ENCODE results near the gene CPT2. TPM values are rescaled to one million over a fixed set of nuclear protein-coding genes. Genes with fewer than 3 reads are reported as not detected.

Gene CPT2
- total RNA-seq (2021): 17.0 and 18.7 TPM in 2 replicates
- Bru-seq, nascent RNA: percentile 69 among the genes with signal in this experiment
- BruChase-seq, experiment 1, labeled RNA remaining after a 2-hour chase: percentile 64 among the genes with signal in this experiment
- percentile 57 among the genes with signal in this experiment for BruChase-seq, experiment 2, labeled RNA remaining after a 6-hour chase
- long read RNA-seq, full-length matches to known transcripts: 51 of 52 reads
- long read RNA-seq, partial matches to known transcripts: 0 of 52 reads
- long read RNA-seq, other reads (novel, unspliced or antisense): 1 of 52 reads

DNA sequence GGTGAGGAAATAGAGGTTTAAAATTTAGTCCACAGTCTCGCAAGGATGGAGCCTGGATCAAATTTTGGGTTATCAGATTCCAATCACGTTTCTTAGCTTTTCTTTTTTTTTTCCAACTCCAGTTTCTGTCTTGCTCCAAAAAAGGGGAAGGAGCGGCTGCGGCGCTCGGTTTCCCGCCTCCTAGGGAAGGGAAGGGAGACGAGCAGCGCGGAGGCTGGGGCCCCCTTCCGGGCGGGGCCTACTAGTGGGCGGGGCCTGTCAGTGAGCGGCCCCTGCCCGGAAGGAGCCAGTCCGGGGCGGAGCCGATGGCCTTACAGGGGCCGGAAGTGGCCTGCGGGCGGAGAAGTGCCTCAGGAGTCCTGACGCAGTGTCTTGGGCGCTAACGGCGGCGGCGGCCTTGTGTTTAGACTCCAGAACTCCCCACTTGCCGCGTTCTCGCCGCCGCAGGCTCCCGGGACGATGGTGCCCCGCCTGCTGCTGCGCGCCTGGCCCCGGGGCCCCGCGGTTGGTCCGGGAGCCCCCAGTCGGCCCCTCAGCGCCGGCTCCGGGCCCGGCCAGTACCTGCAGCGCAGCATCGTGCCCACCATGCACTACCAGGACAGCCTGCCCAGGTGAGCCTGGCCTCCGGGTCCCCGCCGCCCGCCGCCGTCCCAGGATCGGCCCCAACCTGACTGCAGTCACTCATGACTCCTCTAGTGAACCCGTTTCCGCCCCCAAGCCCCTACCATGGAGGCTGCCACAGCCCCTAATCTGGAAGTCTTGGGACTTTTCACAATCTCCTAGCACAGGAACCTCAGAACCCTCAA, at the start of gene CPT2:
Gene CPT2, plus strand, starts transcription at position 340 of the 806 bp plus-strand sequence. Its CDS starts 120 bp downstream, at position 460.
- no TSS peak for BruUV-seq (replicated peaks)
- no peaks in the 10 kb centered on the region for H3K27me3 ChIP-seq (replicated peaks; ENCODE audit: insufficient read depth, low read depth, low read length, poor library complexity)
- POLR2A ChIA-PET (ENCODE audit: low non-redundant PET): interaction anchor here (0.7 kb wide), 1 partner anchor 398 kb away, joined by 3 read pairs; no protein-coding TSS in a partner anchor

DNA sequence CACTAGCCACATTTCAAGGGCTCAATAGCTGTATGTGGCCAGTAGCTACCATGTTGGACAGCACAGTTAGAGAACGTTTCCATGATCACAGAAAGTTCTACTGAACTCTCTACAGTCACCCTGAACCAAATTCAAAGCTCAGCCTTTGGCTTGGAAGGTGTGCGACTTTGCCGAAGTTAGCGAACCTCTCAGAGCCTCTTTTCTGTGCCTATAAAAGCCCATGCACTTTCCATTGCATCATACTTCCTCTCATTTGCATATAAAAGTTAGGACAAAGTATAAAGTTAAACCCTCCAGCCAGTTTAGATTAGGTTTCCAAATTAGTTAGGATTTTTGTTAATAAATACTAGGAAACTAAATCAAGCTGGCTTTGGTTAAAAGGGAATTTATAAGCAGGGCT, 49.5 kb upstream of the CPT2 start:
- ChIA-PET CTCF (no interaction called here), POLR2A (ENCODE audit: low non-redundant PET) (no interaction called here)
- no TSS peak for BruUV-seq (replicated peaks)

More for the DNA sequence above, at the start of gene CPT2:
- peak within 1 kb of the TSS; percentile 85 for H3K4me3 ChIP-seq (ENCODE audit: low read depth, low read length, poor library complexity, severe bottlenecking)
- CTCF ChIA-PET: interaction anchor here (0.6 to 1.3 kb wide), 2 partner anchors 11 to 380 kb away, joined by 3 to 8 read pairs; no protein-coding TSS in a partner anchor
- DNase-seq (ENCODE audit: low spot score): peak; percentile 96
- TF ChIP-seq EZH2 (IDR thresholded peaks at IDR 0.05; ENCODE audit: borderline replicate concordance, low read depth, low read length, poor library complexity, severe bottlenecking): no peak
- TF ChIP-seq, protein P1, sequence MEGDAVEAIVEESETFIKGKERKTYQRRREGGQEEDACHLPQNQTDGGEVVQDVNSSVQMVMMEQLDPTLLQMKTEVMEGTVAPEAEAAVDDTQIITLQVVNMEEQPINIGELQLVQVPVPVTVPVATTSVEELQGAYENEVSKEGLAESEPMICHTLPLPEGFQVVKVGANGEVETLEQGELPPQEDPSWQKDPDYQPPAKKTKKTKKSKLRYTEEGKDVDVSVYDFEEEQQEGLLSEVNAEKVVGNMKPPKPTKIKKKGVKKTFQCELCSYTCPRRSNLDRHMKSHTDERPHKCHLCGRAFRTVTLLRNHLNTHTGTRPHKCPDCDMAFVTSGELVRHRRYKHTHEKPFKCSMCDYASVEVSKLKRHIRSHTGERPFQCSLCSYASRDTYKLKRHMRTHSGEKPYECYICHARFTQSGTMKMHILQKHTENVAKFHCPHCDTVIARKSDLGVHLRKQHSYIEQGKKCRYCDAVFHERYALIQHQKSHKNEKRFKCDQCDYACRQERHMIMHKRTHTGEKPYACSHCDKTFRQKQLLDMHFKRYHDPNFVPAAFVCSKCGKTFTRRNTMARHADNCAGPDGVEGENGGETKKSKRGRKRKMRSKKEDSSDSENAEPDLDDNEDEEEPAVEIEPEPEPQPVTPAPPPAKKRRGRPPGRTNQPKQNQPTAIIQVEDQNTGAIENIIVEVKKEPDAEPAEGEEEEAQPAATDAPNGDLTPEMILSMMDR (conservative IDR thresholded peaks at IDR 0.05; ENCODE audit: low read depth, low read length): 0 out of 2 replicates have a peak, but pooled peaks have one; percentile 13
- H3K9me3 ChIP-seq (ENCODE audit: low read depth, low read length, poor library complexity, severe bottlenecking): no peaks in the 10 kb centered on the region
- H3K4me1 ChIP-seq (ENCODE audit: insufficient read depth, low read length, poor library complexity, severe bottlenecking): peaks cover 9% of the 10 kb centered on the region
- intact Hi-C loops (cut with micrococcal nuclease; ENCODE audit: unreplicated experiment): no loop called here
- peak within 1 kb of the TSS; percentile 93 for H3K27ac ChIP-seq (ENCODE audit: low read depth, low read length, poor library complexity, severe bottlenecking)
- H3K36me3 ChIP-seq (ENCODE audit: insufficient read depth, low read length, poor library complexity, severe bottlenecking): no peaks in the 10 kb centered on the region

DNA sequence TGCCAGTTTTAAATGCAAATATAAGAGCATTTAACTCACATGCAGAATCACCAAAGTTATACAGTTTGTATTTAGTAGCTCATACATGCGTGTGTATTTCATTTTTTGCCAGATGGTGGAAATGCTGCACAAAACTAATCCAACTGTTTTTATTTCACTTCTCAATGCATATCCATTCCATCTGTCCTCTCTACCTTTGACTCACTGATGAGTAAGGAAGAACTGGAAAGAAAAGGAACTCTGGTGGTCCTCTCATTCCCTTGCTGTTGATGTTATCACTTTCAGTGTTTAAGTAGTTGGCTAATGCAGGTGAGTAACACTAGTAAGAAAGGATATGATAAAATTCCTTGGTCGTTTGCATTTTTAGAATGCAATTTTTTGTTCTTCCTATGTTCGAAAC, 48.5 kb upstream of the CPT2 start:
- Histone ChIP-seq H3K27me3 (replicated peaks; ENCODE audit: insufficient read depth, low read depth, low read length, poor library complexity) (no peaks in the 10 kb centered on the region), H3K27ac (ENCODE audit: low read depth, low read length, poor library complexity, severe bottlenecking) (no peak overlapping the region), H3K4me1 (ENCODE audit: insufficient read depth, low read length, poor library complexity, severe bottlenecking) (peaks cover 25% of the 10 kb centered on the region), H3K4me3 (ENCODE audit: low read depth, low read length, poor library complexity, severe bottlenecking) (no peak overlapping the region), H3K36me3 (ENCODE audit: insufficient read depth, low read length, poor library complexity, severe bottlenecking) (no peaks in the 10 kb centered on the region), H3K9me3 (ENCODE audit: low read depth, low read length, poor library complexity, severe bottlenecking) (no peaks in the 10 kb centered on the region)
- ChIA-PET POLR2A (ENCODE audit: low non-redundant PET) (no interaction called here), CTCF (no interaction called here)
- intact Hi-C loops (cut with micrococcal nuclease; ENCODE audit: unreplicated experiment): no loop called here
- no TSS peak for BruUV-seq (replicated peaks)
- TF ChIP-seq, protein P1 (conservative IDR thresholded peaks at IDR 0.05; ENCODE audit: low read depth, low read length): no peak
- no peak for TF ChIP-seq EZH2 (IDR thresholded peaks at IDR 0.05; ENCODE audit: borderline replicate concordance, low read depth, low read length, poor library complexity, severe bottlenecking)
- no peak for DNase-seq (ENCODE audit: low spot score)

More for the DNA sequence above, 49.5 kb upstream of the CPT2 start:
- DNase-seq (ENCODE audit: low spot score): no peak
- peaks cover 25% of the 10 kb centered on the region for H3K4me1 ChIP-seq (ENCODE audit: insufficient read depth, low read length, poor library complexity, severe bottlenecking)
- no peaks in the 10 kb centered on the region for H3K27me3 ChIP-seq (replicated peaks; ENCODE audit: insufficient read depth, low read depth, low read length, poor library complexity)
- H3K4me3 ChIP-seq (ENCODE audit: low read depth, low read length, poor library complexity, severe bottlenecking): no peak overlapping the region
- H3K9me3 ChIP-seq (ENCODE audit: low read depth, low read length, poor library complexity, severe bottlenecking): no peaks in the 10 kb centered on the region
- intact Hi-C loops (cut with micrococcal nuclease; ENCODE audit: unreplicated experiment): no loop called here
- no peaks in the 10 kb centered on the region for H3K36me3 ChIP-seq (ENCODE audit: insufficient read depth, low read length, poor library complexity, severe bottlenecking)
- H3K27ac ChIP-seq (ENCODE audit: low read depth, low read length, poor library complexity, severe bottlenecking): peak overlapping the region; percentile 77
- no peak for TF ChIP-seq EZH2 (IDR thresholded peaks at IDR 0.05; ENCODE audit: borderline replicate concordance, low read depth, low read length, poor library complexity, severe bottlenecking)
- TF ChIP-seq, protein P1 (conservative IDR thresholded peaks at IDR 0.05; ENCODE audit: low read depth, low read length): no peak
